A673 (cell line): Measurements from ENCODE around the gene SUPT6H. TPM values are rescaled to one million over a fixed set of nuclear protein-coding genes. Genes with fewer than 3 reads are reported as not detected.
A peak's percentile ranks its signal among the peaks of the same experiment; 100 is the strongest.

Experiments used
- BruUV-seq: library from RNA; stranded (reverse); fragments of 400-500 nt; replicated peaks from 2 replicates; lab custom pipeline; 2021; lab: Mats Ljungman, UMichigan
- CTCF ChIA-PET: fragments of 300-600 bp; sonication (Branson Sonifier 250); formaldehyde crosslinking; loops from one replicate; lab custom pipeline; 2022; ENCODE audit warnings: antibody characterized with exemption; lab: Charles Lee
- POLR2A ChIA-PET: fragments of 300-600 bp; sonication (Branson Sonifier 250); formaldehyde crosslinking; loops from one replicate; lab custom pipeline; 2022; ENCODE audit warnings: antibody characterized with exemption; ENCODE audit not compliant: low non-redundant PET; lab: Charles Lee
- DNase-seq: peaks from one replicate; pipeline ENCODE4 v3.0.0-alpha.2; 2015; ENCODE audit warnings: low spot score
- H3K27ac ChIP-seq: fragments of 200-600 bp; sonication (generic); 2 replicates; pipeline ENCODE4 v1.5.1; 2016; ENCODE audit warnings: mixed run types, low read depth, mild to moderate bottlenecking, mixed read lengths, antibody characterized with exemption, low read length; ENCODE audit not compliant: poor library complexity, severe bottlenecking
- H3K27me3 ChIP-seq: fragments of 200-600 bp; sonication (generic); replicated peaks from 2 replicates; pipeline ENCODE4 v1.6.1; 2017; ENCODE audit warnings: mixed run types, low read depth, mild to moderate bottlenecking, mixed read lengths, antibody characterized with exemption, low read length; ENCODE audit not compliant: insufficient read depth, poor library complexity
- H3K36me3 ChIP-seq: fragments of 200-600 bp; sonication (generic); 2 replicates; pipeline ENCODE4 v1.6.1; 2016; ENCODE audit warnings: mixed run types, mild to moderate bottlenecking, mixed read lengths, antibody characterized with exemption, low read length; ENCODE audit not compliant: insufficient read depth, poor library complexity, severe bottlenecking
- H3K4me1 ChIP-seq: fragments of 200-600 bp; sonication (generic); 2 replicates; pipeline ENCODE4 v1.6.1; 2017; ENCODE audit warnings: mixed run types, mild to moderate bottlenecking, mixed read lengths, antibody characterized with exemption, low read length; ENCODE audit not compliant: insufficient read depth, poor library complexity, severe bottlenecking
- H3K4me3 ChIP-seq: fragments of 200-600 bp; sonication (generic); 2 replicates; pipeline ENCODE4 v1.5.1; 2016; ENCODE audit warnings: low read depth, mixed run types, mild to moderate bottlenecking, mixed read lengths, low read length; ENCODE audit not compliant: poor library complexity, severe bottlenecking
- H3K9me3 ChIP-seq: fragments of 200-600 bp; sonication (generic); 2 replicates; pipeline ENCODE4 v1.6.1; 2016; ENCODE audit warnings: mixed run types, low read depth, mild to moderate bottlenecking, mixed read lengths, antibody characterized with exemption, low read length; ENCODE audit not compliant: poor library complexity, severe bottlenecking
- EZH2 ChIP-seq: fragments of 200-600 bp; sonication (generic); IDR thresholded peaks from 2 replicates; pipeline ENCODE4 v1.6.1; 2017; ENCODE audit warnings: borderline replicate concordance, low read depth, mild to moderate bottlenecking, mixed read lengths, antibody characterized with exemption, low read length; ENCODE audit not compliant: poor library complexity, severe bottlenecking
- intact Hi-C: fragments of 100-400 bp; cut with micrococcal nuclease; formaldehyde crosslinking; loops from one replicate; pipeline ENCODE4 v1.10.0; 2022; ENCODE audit not compliant: unreplicated experiment
- total RNA-seq: library from RNA; stranded (reverse); gene quantifications from 2 replicates; pipeline ENCODE4 v1.2.3, GENCODE V29; 2021
- TF ChIP-seq, protein P1 (sequence below): fragments of 300-800, 200-600 bp; sonication (generic); conservative IDR thresholded peaks from 2 replicates; pipeline ENCODE4 v1.5.1; 2017; ENCODE audit warnings: low read depth, mild to moderate bottlenecking, antibody characterized with exemption, low read length, moderate library complexity, mixed read lengths

SUPT6H gene
- total RNA-seq, 1 experiment from 2014 or later: 105 TPM

DNA sequence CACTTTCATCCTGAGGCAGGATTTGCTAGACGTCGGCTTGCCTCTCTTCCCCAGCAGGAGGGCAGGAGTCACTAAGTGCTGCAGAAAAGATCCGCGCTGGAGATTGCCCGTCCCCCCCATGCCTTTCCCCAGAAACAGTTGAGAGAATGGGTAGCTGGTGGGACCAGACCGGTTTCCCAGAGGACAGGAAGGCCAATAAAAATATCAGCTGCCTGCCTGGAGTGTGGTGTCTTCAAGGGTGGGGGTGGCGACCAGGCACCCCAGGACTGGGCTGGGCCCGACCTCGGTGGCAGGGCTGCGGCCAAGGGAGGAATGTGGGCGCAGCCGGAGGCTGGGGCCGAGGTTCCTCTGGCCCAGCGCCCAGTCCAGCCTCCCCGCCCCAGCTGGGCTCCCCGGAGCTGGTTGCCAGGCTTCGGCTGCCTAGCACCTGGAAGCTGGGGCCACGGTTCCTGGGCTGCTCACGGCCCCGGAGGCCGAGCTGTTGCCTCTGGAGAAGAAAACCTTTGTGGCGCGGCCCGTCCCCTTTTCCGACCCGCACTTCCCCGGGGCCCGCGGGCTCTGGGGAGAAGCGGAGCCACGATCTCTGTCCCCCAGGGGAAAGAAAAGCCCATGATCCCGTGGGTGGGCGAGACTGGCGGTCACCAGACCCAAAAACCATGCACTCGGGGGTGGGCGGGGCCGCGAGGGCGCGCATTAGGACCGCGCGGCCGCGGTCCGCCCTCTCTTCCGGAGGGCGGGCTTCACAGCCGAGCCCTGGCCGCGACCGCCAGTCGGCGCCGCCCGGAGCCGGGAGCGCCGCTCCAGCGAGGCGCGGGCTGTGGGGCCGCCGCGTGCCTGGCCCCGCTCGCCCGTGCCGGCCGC lies 81.5 kb downstream of the SUPT6H start, which contains the start of gene TRAF4:
Gene TRAF4, plus strand, starts transcription at position 769 of the 861 bp plus-strand sequence. CDS start 102 bp downstream, outside the sequence.
- Histone ChIP-seq H3K4me3 (peak within 1 kb of the TSS; percentile 72), H3K4me1 (peaks cover 32% of the 10 kb centered on the region), H3K27ac (peak within 1 kb of the TSS; percentile 94), H3K36me3 (peaks cover 16% of the 10 kb centered on the region), H3K27me3 (no peaks in the 10 kb centered on the region), H3K9me3 (no peaks in the 10 kb centered on the region)
- peak; percentile 93 for DNase-seq
- POLR2A ChIA-PET: interaction anchor here (0.6 to 0.7 kb wide), 2 partner anchors 148 to 427 kb away, joined by 3 to 5 read pairs; no protein-coding TSS in a partner anchor
- no peak for TF ChIP-seq EZH2
- TF ChIP-seq, protein P1, sequence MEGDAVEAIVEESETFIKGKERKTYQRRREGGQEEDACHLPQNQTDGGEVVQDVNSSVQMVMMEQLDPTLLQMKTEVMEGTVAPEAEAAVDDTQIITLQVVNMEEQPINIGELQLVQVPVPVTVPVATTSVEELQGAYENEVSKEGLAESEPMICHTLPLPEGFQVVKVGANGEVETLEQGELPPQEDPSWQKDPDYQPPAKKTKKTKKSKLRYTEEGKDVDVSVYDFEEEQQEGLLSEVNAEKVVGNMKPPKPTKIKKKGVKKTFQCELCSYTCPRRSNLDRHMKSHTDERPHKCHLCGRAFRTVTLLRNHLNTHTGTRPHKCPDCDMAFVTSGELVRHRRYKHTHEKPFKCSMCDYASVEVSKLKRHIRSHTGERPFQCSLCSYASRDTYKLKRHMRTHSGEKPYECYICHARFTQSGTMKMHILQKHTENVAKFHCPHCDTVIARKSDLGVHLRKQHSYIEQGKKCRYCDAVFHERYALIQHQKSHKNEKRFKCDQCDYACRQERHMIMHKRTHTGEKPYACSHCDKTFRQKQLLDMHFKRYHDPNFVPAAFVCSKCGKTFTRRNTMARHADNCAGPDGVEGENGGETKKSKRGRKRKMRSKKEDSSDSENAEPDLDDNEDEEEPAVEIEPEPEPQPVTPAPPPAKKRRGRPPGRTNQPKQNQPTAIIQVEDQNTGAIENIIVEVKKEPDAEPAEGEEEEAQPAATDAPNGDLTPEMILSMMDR: no peak
- CTCF ChIA-PET: interaction anchor here (0.7 to 1.5 kb wide), 6 partner anchors 16 to 640 kb away, joined by 3 to 5 read pairs (median 4); no protein-coding TSS in a partner anchor
- TSS peak; percentile 79 for BruUV-seq
- intact Hi-C loops: loop anchor here (2.0 kb wide), 1 partner anchor 15 kb away; the partner anchor contains the start of gene NEK8

DNA sequence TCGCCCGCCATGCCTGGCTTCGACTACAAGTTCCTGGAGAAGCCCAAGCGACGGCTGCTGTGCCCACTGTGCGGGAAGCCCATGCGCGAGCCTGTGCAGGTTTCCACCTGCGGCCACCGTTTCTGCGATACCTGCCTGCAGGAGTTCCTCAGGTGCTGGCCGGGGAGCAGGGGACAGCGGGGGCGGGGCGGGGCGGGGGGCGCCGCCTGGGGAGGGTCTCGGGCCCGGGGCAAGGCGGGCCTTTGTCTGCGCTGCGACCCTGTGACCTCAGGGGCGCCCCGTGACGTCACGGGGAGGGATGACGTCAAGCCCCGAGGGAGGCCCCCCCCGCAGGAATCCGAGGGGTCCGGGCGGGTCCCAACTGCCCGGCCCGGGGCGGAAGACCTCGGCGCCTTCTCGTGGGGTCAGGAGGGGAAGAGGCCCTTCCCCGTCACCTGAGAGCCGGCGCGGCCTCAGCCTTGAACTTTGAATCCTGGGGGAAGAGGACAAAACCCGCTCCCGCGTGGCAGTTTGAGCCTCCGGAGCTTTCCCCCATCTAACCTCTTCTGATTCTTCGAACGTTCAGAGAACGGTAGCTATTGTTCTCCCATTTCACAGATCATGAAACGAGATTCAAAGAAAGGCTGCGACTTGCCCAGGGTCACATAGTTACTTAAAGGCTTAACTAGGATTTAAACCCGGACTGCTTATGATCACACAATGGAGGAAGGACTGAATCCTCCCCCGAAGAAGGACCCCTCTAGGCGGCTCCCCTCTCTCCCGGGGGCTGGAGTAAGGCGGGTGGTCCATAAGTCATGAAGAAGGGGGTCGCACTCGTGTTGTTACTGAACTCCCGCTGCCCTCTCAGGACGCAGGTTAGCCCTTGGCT lies 82.3 kb downstream of the SUPT6H start:
- DNase-seq: peak; percentile 48
- H3K4me3 ChIP-seq: peak overlapping the region; percentile 72
- intact Hi-C loops: no loop called here
- ChIA-PET POLR2A (interaction anchor here (0.6 kb wide), 1 partner anchor 17 kb away, joined by 4 read pairs; no protein-coding TSS in a partner anchor), CTCF (interaction anchor here (0.6 to 3.2 kb wide), 5 partner anchors 17 to 209 kb away, joined by 3 to 17 read pairs (median 4); partner anchors contain the start of gene TLCD1)
- H3K9me3 ChIP-seq: no peaks in the 10 kb centered on the region
- TF ChIP-seq, protein P1: no peak
- TF ChIP-seq EZH2: no peak
- TSS peak; percentile 68 for BruUV-seq
- H3K27me3 ChIP-seq: no peaks in the 10 kb centered on the region
- peaks cover 32% of the 10 kb centered on the region for H3K4me1 ChIP-seq
- H3K27ac ChIP-seq: peak overlapping the region; percentile 94
- H3K36me3 ChIP-seq: peaks cover 23% of the 10 kb centered on the region
